IMR-90 (cell line): ENCODE measurements around the gene JADE2. TPM values are rescaled to one million over a fixed set of nuclear protein-coding genes. Genes with fewer than 3 reads are reported as not detected.

ENCODE experiments used
- ATAC-seq: fragments of 200-7000 bp; cut with Tn5 transposase; 2 replicates; pipeline ENCODE4 v1.9.1; 2020; ENCODE audit warnings: low read depth, mild to moderate bottlenecking, moderate library complexity
- BruUV-seq: library from RNA; stranded (reverse); fragments of 400-500 nt; replicated peaks from 2 replicates; lab custom pipeline; 2021; lab: Mats Ljungman, UMichigan
- CTCF ChIA-PET: fragments of 300-600 bp; formaldehyde crosslinking; extraction: SDS; loops from one replicate; lab custom pipeline; 2021; ENCODE audit warnings: antibody characterized with exemption; lab: Yijun Ruan, JAX
- POLR2A ChIA-PET: fragments of 300-600 bp; sonication (Branson Sonifier 250); formaldehyde crosslinking; loops from one replicate; lab custom pipeline; 2022; ENCODE audit warnings: antibody characterized with exemption; ENCODE audit not compliant: unreplicated experiment; lab: Charles Lee
- DNase-seq: peaks from one replicate; pipeline ENCODE4 v3.0.0; 2013
- H2AFZ ChIP-seq: replicated peaks from 2 replicates; pipeline ENCODE3; 2013; ENCODE audit warnings: low read length, mild to moderate bottlenecking; ENCODE audit not compliant: poor library complexity
- H2AK5ac ChIP-seq: 2 replicates; pipeline ENCODE4 v1.6.1; 2013; ENCODE audit warnings: low read depth, low read length, inconsistent platforms
- H2AK9ac ChIP-seq: replicated peaks from 2 replicates; pipeline ENCODE3; 2013; ENCODE audit warnings: mild to moderate bottlenecking, low read depth, low read length, moderate library complexity; ENCODE audit not compliant: poor library complexity
- H2BK120ac ChIP-seq: 2 replicates; pipeline ENCODE4 v1.6.1; 2013; ENCODE audit warnings: low read depth, low read length, inconsistent platforms
- H2BK15ac ChIP-seq: 3 replicates; pipeline ENCODE4 v1.6.1; 2013; ENCODE audit warnings: low read depth, low read length, inconsistent platforms
- H2BK20ac ChIP-seq: 2 replicates; pipeline ENCODE4 v1.6.1; 2013; ENCODE audit warnings: low read depth, mild to moderate bottlenecking, inconsistent platforms, low read length, moderate library complexity
- H2BK5ac ChIP-seq: 2 replicates; pipeline ENCODE4 v1.6.1; 2013; ENCODE audit warnings: mild to moderate bottlenecking, low read depth, low read length, inconsistent platforms; ENCODE audit not compliant: poor library complexity, severe bottlenecking
- H3K14ac ChIP-seq: replicated peaks from 2 replicates; pipeline ENCODE4 v1.6.1; 2013; ENCODE audit warnings: low read depth, low read length, inconsistent platforms
- H3K18ac ChIP-seq: 2 replicates; pipeline ENCODE4 v1.6.1; 2013; ENCODE audit warnings: low read depth, low read length, control low read depth
- H3K23ac ChIP-seq: 2 replicates; pipeline ENCODE4 v1.6.1; 2013; ENCODE audit warnings: low read depth, low read length, inconsistent platforms
- H3K27ac ChIP-seq: 2 replicates; pipeline ENCODE4 v1.5.1; 2013; ENCODE audit warnings: mild to moderate bottlenecking, control low read depth, low read length; ENCODE audit not compliant: insufficient read depth
- H3K27me3 ChIP-seq: 2 replicates; pipeline ENCODE4 v1.6.1; 2013; ENCODE audit warnings: low read length; ENCODE audit not compliant: control insufficient read depth, insufficient read depth
- H3K36me3 ChIP-seq: 2 replicates; pipeline ENCODE4 v1.6.1; 2013; ENCODE audit warnings: low read length, mixed read lengths; ENCODE audit not compliant: control insufficient read depth, insufficient read depth
- H3K4ac ChIP-seq: 2 replicates; pipeline ENCODE4 v1.6.1; 2013; ENCODE audit warnings: low read depth, low read length, inconsistent platforms
- H3K4me1 ChIP-seq: 2 replicates; pipeline ENCODE4 v1.6.1; 2013; ENCODE audit warnings: low read length, mixed read lengths; ENCODE audit not compliant: control insufficient read depth, insufficient read depth
- H3K4me2 ChIP-seq: 2 replicates; pipeline ENCODE4 v1.6.1; 2013; ENCODE audit warnings: low read depth, mild to moderate bottlenecking, control low read depth, low read length, moderate library complexity
- H3K4me3 ChIP-seq: 2 replicates; pipeline ENCODE4 v1.5.1; 2013; ENCODE audit warnings: low read depth, mild to moderate bottlenecking, control low read depth, low read length, moderate library complexity; ENCODE audit not compliant: insufficient read depth
- H3K56ac ChIP-seq: 2 replicates; pipeline ENCODE4 v1.6.1; 2013; ENCODE audit warnings: low read length, inconsistent platforms; ENCODE audit not compliant: insufficient read depth; ENCODE audit errors: extremely low read depth
- H3K79me1 ChIP-seq, 2 experiments: 2 replicates each; pipeline ENCODE4 v1.6.1; 2013; ENCODE audit warnings: low read length in 2 of 2, inconsistent platforms in 1 of 2, low read depth in 1 of 2
- H3K9ac ChIP-seq: 2 replicates; pipeline ENCODE4 v1.6.1; 2013; ENCODE audit warnings: low read depth, low read length, control low read depth
- H3K9me1 ChIP-seq: 2 replicates; pipeline ENCODE4 v1.6.1; 2013; ENCODE audit warnings: low read length, inconsistent platforms; ENCODE audit not compliant: insufficient read depth
- H3K9me3 ChIP-seq: 2 replicates; pipeline ENCODE4 v1.6.1; 2013; ENCODE audit warnings: low read length; ENCODE audit not compliant: control insufficient read depth, insufficient read depth
- H4K20me1 ChIP-seq: 2 replicates; pipeline ENCODE4 v1.6.1; 2013; ENCODE audit warnings: low read length, inconsistent platforms; ENCODE audit not compliant: insufficient read depth
- H4K5ac ChIP-seq: 2 replicates; pipeline ENCODE4 v1.6.1; 2013; ENCODE audit warnings: mild to moderate bottlenecking, low read depth, low read length, control low read depth
- H4K8ac ChIP-seq, 2 experiments: 2 replicates each; pipeline ENCODE4 v1.6.1; 2013; ENCODE audit warnings: low read depth in 2 of 2, low read length in 2 of 2, control low read depth in 1 of 2, inconsistent platforms in 1 of 2
- H4K91ac ChIP-seq: 2 replicates; pipeline ENCODE4 v1.6.1; 2013; ENCODE audit warnings: low read depth, low read length, inconsistent platforms; ENCODE audit not compliant: insufficient read depth
- BHLHE40 ChIP-seq: fragments of 150-350 bp; IDR thresholded peaks from 2 replicates; pipeline ENCODE4 v1.6.1; 2016; ENCODE audit warnings: mild to moderate bottlenecking, low read depth, low read length
- CEBPB ChIP-seq: IDR thresholded peaks from 2 replicates; pipeline ENCODE4 v1.6.1; 2012; ENCODE audit warnings: low read depth, low read length, improper control_type of control experiment
- CHD1 ChIP-seq: IDR thresholded peaks from 2 replicates; pipeline ENCODE4 v1.6.1; 2012; ENCODE audit warnings: low read depth, low read length, improper control_type of control experiment
- FOS ChIP-seq: fragments of 150-350 bp; IDR thresholded peaks from 2 replicates; pipeline ENCODE4 v1.6.1; 2016; ENCODE audit warnings: low read depth, low read length
- MAZ ChIP-seq: IDR thresholded peaks from 2 replicates; pipeline ENCODE4 v1.6.1; 2012; ENCODE audit warnings: low read depth, mild to moderate bottlenecking, low read length, improper control_type of control experiment, moderate library complexity, borderline replicate concordance
- MXI1 ChIP-seq: IDR thresholded peaks from 2 replicates; pipeline ENCODE4 v1.6.1; 2012; ENCODE audit warnings: low read depth, mild to moderate bottlenecking, low read length, moderate library complexity, borderline replicate concordance
- NFE2L2 ChIP-seq: fragments of 150-350 bp; IDR thresholded peaks from 2 replicates; pipeline ENCODE4 v1.6.1; 2016; ENCODE audit warnings: low read depth, mild to moderate bottlenecking, low read length
- POLR2A ChIP-seq: IDR thresholded peaks from 2 replicates; pipeline ENCODE4 v1.6.1; 2012; ENCODE audit warnings: mild to moderate bottlenecking, low read depth, low read length
- RCOR1 ChIP-seq: IDR thresholded peaks from 2 replicates; pipeline ENCODE4 v1.6.1; 2012; ENCODE audit warnings: mild to moderate bottlenecking, low read length, improper control_type of control experiment; ENCODE audit not compliant: insufficient replicate concordance
- SMC3 ChIP-seq: fragments of 150-350 bp; IDR thresholded peaks from 2 replicates; pipeline ENCODE4 v1.6.1; 2016; ENCODE audit warnings: low read depth, mild to moderate bottlenecking, antibody characterized with exemption, low read length, moderate library complexity
- WGBS, 2 experiments: methylation state at CpG; one replicate each; pipeline versions ENCODE4 v1.1.5 to v1.1.7; 2013; ENCODE audit warnings: missing lambda C conversion rate in 2 of 2; ENCODE audit not compliant: insufficient read length in 1 of 2; ENCODE audit errors: extremely low coverage in 2 of 2; 5-methylcytosine and 5-hydroxymethylcytosine counted together
- dilution Hi-C: fragments of 300-500 bp; cut with HindIII; formaldehyde crosslinking; loops from one replicate; pipeline ENCODE4 v1.14.3; 2018; ENCODE audit warnings: low sequenced_read_pairs; ENCODE audit not compliant: unreplicated experiment
- in situ Hi-C: fragments of 300-500 bp; cut with MboI; formaldehyde crosslinking; loops from 3 replicates; pipeline ENCODE4 v1.14.3; 2019; ENCODE audit warnings: low sequenced_read_pairs, inconsistent platforms, mixed read lengths
- intact Hi-C: fragments of 100-400 bp; cut with micrococcal nuclease; formaldehyde crosslinking; loops from 2 replicates; pipeline ENCODE4 v1.10.0; 2022
- polyA plus RNA-seq, 3 experiments: library from polyadenylated mRNA; depleted of rRNA; stranded (reverse); fragments of >200 nt; gene quantifications; 2 replicates each; pipeline ENCODE4 v1.2.3, GENCODE V29; 2012; ENCODE audit warnings: low replicate concordance in 1 of 3
- total RNA-seq: library from RNA; depleted of rRNA; stranded (reverse); fragments of >200 nt; gene quantifications from 2 replicates; pipeline ENCODE4 v1.2.3, GENCODE V29; 2012
- TF ChIP-seq, protein P1 (sequence below): conservative IDR thresholded peaks from 2 replicates; pipeline ENCODE4 v1.5.1; 2012; ENCODE audit warnings: mild to moderate bottlenecking, low read depth, low read length, improper control_type of control experiment

JADE2 gene
- total and polyA plus RNA-seq, 2 of the 4 experiments (the other 2 are of a cell fraction): 13.3 to 14.9 TPM

DNA sequence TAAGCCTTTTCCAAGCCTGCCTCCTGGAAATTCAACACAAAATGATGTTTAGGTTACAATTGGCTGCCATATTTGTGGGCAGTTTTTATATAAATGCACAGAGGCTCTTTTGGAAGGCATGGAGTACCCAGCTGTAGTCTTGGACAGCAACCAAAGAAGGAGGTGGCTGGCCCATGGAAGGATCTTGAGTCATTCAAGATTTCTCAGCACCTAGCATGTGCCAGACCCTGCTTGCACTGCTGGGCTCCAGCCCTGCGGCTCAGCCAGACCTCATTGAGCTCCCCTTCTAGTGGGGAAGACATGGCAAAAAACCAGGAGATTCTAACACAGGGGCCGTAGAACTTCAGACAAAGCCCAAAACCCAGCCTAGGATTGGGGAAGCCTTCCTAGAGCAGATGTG lies 22.1 kb downstream of the JADE2 start:
- 0 out of 2 replicates have a peak overlapping the region, but pooled peaks have one; percentile 5 for H3K9ac ChIP-seq
- H3K18ac ChIP-seq: peak overlapping the region; percentile 75
- no peaks in the 10 kb centered on the region for H3K9me3 ChIP-seq
- peak overlapping the region; percentile 74 for H2AK9ac ChIP-seq
- H3K79me1 ChIP-seq: peaks cover 22 to 61% of the 10 kb centered on the region in 2 experiments
- in situ Hi-C loops (no loop called here), intact Hi-C loops (loop anchor here (2.0 kb wide), 1 partner anchor 17 kb away; no protein-coding TSS in a partner anchor), dilution Hi-C loops (no loop called here)
- peaks cover 15% of the 10 kb centered on the region for H3K36me3 ChIP-seq
- peak overlapping the region; percentile 5; the same call in 1 of the 2 replicates for H3K56ac ChIP-seq
- H3K4me3 ChIP-seq: no peak overlapping the region
- ChIA-PET POLR2A (interaction anchor here (0.6 kb wide), 1 partner anchor 23 kb away, joined by 3 read pairs; no protein-coding TSS in a partner anchor), CTCF (interaction anchor here (0.9 to 1.4 kb wide), 2 partner anchors 20 to 36 kb away, joined by 3 to 4 read pairs; no protein-coding TSS in a partner anchor)
- WGBS, 2 experiments: 0% methylated on average over 1 of the region's 2 CpGs; no CpG with 5 or more reads in 1 of the 2 experiments
- peak overlapping the region; percentile 78 for H2BK5ac ChIP-seq
- peak overlapping the region; percentile 57 for H2BK20ac ChIP-seq
- H3K23ac ChIP-seq: peak overlapping the region; percentile 36; the same call in 1 of the 2 replicates
- H4K91ac ChIP-seq: peak overlapping the region; percentile 77
- H2BK15ac ChIP-seq: peak overlapping the region; percentile 42; the same call in 2 of the 3 replicates
- peak overlapping the region; percentile 64; the same call in 1 of the 2 replicates for H3K14ac ChIP-seq
- peak overlapping the region; percentile 66 for H3K27ac ChIP-seq
- peak; percentile 93 for DNase-seq
- peak overlapping the region in 1 of 2 experiments; percentile 41; a peak in 1 of 4 replicates for H4K8ac ChIP-seq
- TF ChIP-seq RCOR1: no peak
- no peak for TF ChIP-seq NFE2L2
- peak; percentile 48; the same call in 1 of the 2 replicates for TF ChIP-seq BHLHE40
- 0 out of 2 replicates have a peak, but pooled peaks have one; percentile 9 for TF ChIP-seq CEBPB
- TF ChIP-seq POLR2A: no peak
- peak; percentile 95; the same call in 1 of the 2 replicates for TF ChIP-seq MXI1
- TF ChIP-seq SMC3: no peak
- TF ChIP-seq MAZ: no peak
- TF ChIP-seq CHD1: no peak
- TF ChIP-seq FOS: no peak
- TF ChIP-seq, protein P1, sequence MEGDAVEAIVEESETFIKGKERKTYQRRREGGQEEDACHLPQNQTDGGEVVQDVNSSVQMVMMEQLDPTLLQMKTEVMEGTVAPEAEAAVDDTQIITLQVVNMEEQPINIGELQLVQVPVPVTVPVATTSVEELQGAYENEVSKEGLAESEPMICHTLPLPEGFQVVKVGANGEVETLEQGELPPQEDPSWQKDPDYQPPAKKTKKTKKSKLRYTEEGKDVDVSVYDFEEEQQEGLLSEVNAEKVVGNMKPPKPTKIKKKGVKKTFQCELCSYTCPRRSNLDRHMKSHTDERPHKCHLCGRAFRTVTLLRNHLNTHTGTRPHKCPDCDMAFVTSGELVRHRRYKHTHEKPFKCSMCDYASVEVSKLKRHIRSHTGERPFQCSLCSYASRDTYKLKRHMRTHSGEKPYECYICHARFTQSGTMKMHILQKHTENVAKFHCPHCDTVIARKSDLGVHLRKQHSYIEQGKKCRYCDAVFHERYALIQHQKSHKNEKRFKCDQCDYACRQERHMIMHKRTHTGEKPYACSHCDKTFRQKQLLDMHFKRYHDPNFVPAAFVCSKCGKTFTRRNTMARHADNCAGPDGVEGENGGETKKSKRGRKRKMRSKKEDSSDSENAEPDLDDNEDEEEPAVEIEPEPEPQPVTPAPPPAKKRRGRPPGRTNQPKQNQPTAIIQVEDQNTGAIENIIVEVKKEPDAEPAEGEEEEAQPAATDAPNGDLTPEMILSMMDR: no peak
- H3K4ac ChIP-seq: peak overlapping the region; percentile 63
- no peaks in the 10 kb centered on the region for H3K27me3 ChIP-seq
- peak overlapping the region; percentile 37; the same call in 1 of the 2 replicates for H2AK5ac ChIP-seq
- H3K4me2 ChIP-seq: peak overlapping the region; percentile 42; the same call in 1 of the 2 replicates
- peaks cover 8% of the 10 kb centered on the region; the same call in 1 of the 2 replicates for H4K20me1 ChIP-seq
- peak; percentile 60 for ATAC-seq
- no TSS peak for BruUV-seq
- peak overlapping the region; percentile 4 for H2AFZ ChIP-seq
- peak overlapping the region; percentile 69 for H2BK120ac ChIP-seq
- peaks cover 37% of the 10 kb centered on the region for H3K4me1 ChIP-seq
- peak overlapping the region; percentile 53 for H4K5ac ChIP-seq
- peaks cover 36% of the 10 kb centered on the region for H3K9me1 ChIP-seq
